ENCODE results near the gene CEP290. TPM values are rescaled to one million over a fixed set of nuclear protein-coding genes. Genes with fewer than 3 reads are reported as not detected.

CEP290 gene
- total RNA-seq, 2 donors from 2014 or later = 19.1 to 34.8 TPM

DNA sequence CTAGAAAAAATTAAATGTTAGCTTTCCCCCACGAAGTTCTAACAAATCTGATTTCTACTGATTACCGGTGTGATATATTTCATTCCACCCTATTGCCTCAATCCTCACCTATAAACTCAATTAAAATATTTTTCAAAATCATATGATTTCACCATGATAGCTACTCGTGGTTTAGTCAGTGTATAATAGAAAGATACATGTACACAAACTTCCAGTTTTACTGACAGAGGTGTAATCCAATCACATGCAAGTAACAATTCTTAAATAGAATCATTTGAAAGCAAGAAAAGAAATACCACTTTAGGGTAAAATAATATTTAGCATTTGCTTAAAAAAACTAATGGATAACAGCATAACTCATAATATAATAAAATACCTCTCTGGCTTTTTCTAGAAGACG lies 57.7 kb downstream of the CEP290 start:
- H3K27me3 Mint-ChIP-seq (ENCODE audit: insufficient read depth) = no peaks in the 10 kb centered on the region
- H3K27ac Mint-ChIP-seq = no peak overlapping the region
- Histone ChIP-seq H3K27ac (ENCODE audit: low read depth, low read length) (no peak overlapping the region), H3K9ac (ENCODE audit: extremely low read depth, low read length, poor library complexity, severe bottlenecking) (no peak overlapping the region), H3K36me3 (ENCODE audit: control insufficient read depth, insufficient read depth, low read length) (peaks cover 54% of the 10 kb centered on the region), H3K4me1 (ENCODE audit: control insufficient read depth, insufficient read depth, low read length) (no peaks in the 10 kb centered on the region), H3K4me3 (ENCODE audit: low read length) (no peak overlapping the region), H3K9me3 (ENCODE audit: control insufficient read depth, low read length) (no peaks in the 10 kb centered on the region), H3K27me3 (ENCODE audit: control insufficient read depth, insufficient read depth, low read length, poor library complexity, severe bottlenecking) (no peaks in the 10 kb centered on the region)
- H3K9me3 Mint-ChIP-seq = no peaks in the 10 kb centered on the region
- DNase-seq = no peak
- H3K36me3 Mint-ChIP-seq (ENCODE audit: low read depth) = peaks cover 29% of the 10 kb centered on the region
- no peak overlapping the region for H3K4me3 Mint-ChIP-seq
- TF ChIP-seq, protein P1, sequence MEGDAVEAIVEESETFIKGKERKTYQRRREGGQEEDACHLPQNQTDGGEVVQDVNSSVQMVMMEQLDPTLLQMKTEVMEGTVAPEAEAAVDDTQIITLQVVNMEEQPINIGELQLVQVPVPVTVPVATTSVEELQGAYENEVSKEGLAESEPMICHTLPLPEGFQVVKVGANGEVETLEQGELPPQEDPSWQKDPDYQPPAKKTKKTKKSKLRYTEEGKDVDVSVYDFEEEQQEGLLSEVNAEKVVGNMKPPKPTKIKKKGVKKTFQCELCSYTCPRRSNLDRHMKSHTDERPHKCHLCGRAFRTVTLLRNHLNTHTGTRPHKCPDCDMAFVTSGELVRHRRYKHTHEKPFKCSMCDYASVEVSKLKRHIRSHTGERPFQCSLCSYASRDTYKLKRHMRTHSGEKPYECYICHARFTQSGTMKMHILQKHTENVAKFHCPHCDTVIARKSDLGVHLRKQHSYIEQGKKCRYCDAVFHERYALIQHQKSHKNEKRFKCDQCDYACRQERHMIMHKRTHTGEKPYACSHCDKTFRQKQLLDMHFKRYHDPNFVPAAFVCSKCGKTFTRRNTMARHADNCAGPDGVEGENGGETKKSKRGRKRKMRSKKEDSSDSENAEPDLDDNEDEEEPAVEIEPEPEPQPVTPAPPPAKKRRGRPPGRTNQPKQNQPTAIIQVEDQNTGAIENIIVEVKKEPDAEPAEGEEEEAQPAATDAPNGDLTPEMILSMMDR (conservative IDR thresholded peaks at IDR 0.05) = no peak
- H3K4me1 Mint-ChIP-seq = no peaks in the 10 kb centered on the region
- 90 to 91% methylated on average over 2 to 3 of the region's 4 CpGs for WGBS, 2 experiments (ENCODE audit: insufficient coverage in 1 of 2, insufficient read length in 1 of 2)

DNA sequence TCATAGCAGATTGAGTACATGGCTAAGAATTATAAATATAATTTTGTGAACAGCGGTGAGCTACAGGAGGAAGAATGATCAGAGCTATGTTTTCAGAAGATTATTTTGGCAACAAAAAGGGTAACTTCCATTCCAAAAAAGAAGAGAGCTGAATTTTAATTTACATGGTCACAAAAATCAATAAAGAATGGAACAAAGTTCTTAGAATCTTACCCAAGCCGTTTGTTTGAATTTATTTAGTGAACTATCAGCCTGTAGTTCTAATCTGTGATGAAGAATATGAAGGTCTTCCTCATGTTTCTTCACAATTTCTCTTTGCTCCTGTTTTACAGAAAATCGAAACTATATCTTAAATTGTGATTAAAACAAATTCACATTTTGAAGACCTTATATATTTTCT lies 58.3 kb downstream of the CEP290 start:
- Mint-ChIP-seq H3K27ac (no peak overlapping the region), H3K4me3 (no peak overlapping the region), H3K9me3 (no peaks in the 10 kb centered on the region), H3K4me1 (no peaks in the 10 kb centered on the region), H3K27me3 (ENCODE audit: insufficient read depth) (no peaks in the 10 kb centered on the region), H3K36me3 (ENCODE audit: low read depth) (peaks cover 24% of the 10 kb centered on the region)
- Histone ChIP-seq H3K9me3 (ENCODE audit: control insufficient read depth, low read length) (no peaks in the 10 kb centered on the region), H3K36me3 (ENCODE audit: control insufficient read depth, insufficient read depth, low read length) (peaks cover 48% of the 10 kb centered on the region), H3K27me3 (ENCODE audit: control insufficient read depth, insufficient read depth, low read length, poor library complexity, severe bottlenecking) (no peaks in the 10 kb centered on the region), H3K4me3 (ENCODE audit: low read length) (no peak overlapping the region), H3K4me1 (ENCODE audit: control insufficient read depth, insufficient read depth, low read length) (no peaks in the 10 kb centered on the region), H3K9ac (ENCODE audit: extremely low read depth, low read length, poor library complexity, severe bottlenecking) (no peak overlapping the region), H3K27ac (ENCODE audit: low read depth, low read length) (no peak overlapping the region)
- DNase-seq = no peak
- TF ChIP-seq, protein P1 (conservative IDR thresholded peaks at IDR 0.05) = no peak
- 92 to 100% methylated on average over 1 to 3 of the region's 3 CpGs for WGBS, 2 experiments (ENCODE audit: insufficient coverage in 1 of 2, insufficient read length in 1 of 2)

DNA sequence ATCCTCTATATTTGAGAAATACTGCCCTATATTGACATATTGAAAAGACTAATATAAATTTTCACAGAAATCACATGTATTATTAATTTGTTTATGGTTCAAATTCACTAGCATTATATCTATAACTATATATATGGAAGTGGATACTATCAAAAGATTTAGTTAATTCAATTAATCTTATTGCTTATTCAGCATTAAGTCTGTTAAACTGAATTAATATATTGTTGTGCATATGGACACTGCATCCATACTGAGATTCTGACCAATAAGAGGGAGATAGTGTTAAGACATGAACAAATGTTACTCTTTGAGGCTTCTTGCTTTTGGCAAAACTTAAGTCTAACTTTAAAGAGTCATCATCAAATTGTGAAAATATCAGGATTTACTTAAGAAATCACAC lies 60.6 kb downstream of the CEP290 start:
- no peak overlapping the region for H3K4me3 ChIP-seq (ENCODE audit: low read length)
- Mint-ChIP-seq H3K27ac (no peak overlapping the region), H3K4me1 (no peaks in the 10 kb centered on the region), H3K9me3 (no peaks in the 10 kb centered on the region), H3K36me3 (ENCODE audit: low read depth) (peaks cover 27% of the 10 kb centered on the region), H3K27me3 (ENCODE audit: insufficient read depth) (no peaks in the 10 kb centered on the region), H3K4me3 (no peak overlapping the region)
- H3K27ac ChIP-seq (ENCODE audit: low read depth, low read length) = no peak overlapping the region
- H3K9me3 ChIP-seq (ENCODE audit: control insufficient read depth, low read length) = no peaks in the 10 kb centered on the region
- no peak for DNase-seq
- no peaks in the 10 kb centered on the region for H3K4me1 ChIP-seq (ENCODE audit: control insufficient read depth, insufficient read depth, low read length)
- no peaks in the 10 kb centered on the region for H3K27me3 ChIP-seq (ENCODE audit: control insufficient read depth, insufficient read depth, low read length, poor library complexity, severe bottlenecking)
- TF ChIP-seq, protein P1 (conservative IDR thresholded peaks at IDR 0.05) = no peak
- H3K36me3 ChIP-seq (ENCODE audit: control insufficient read depth, insufficient read depth, low read length) = peaks cover 53% of the 10 kb centered on the region
- H3K9ac ChIP-seq (ENCODE audit: extremely low read depth, low read length, poor library complexity, severe bottlenecking) = no peak overlapping the region

Measured in endodermal cell (in vitro differentiated cells).